Stimulated activated naive CD8-positive, alpha-beta T cell treated with anti-CD3 and anti-CD28 coated beads, Interleukin-15, amount 100 ng/mL, for 72 hours (primary cell): Measurements from ENCODE around the gene RPL10A.
A peak's percentile ranks its signal among the peaks of the same experiment; 100 is the strongest.
"Not testable (repeated sequence)": the region's sequence is repeated elsewhere in the genome, so short reads cannot be mapped to it uniquely, and the experiment has no call there.

Experiments
- ATAC-seq: fragments of 150-1000 bp; cut with Tn5 transposase; 2 replicates; pipeline ENCODE4 v1.10.0; 2021; ENCODE audit warnings: mild to moderate bottlenecking, moderate library complexity
- DNase-seq, 2 donors: peaks; one replicate each; pipeline ENCODE4 v3.0.0; 2021 to 2022
- H3K27ac Mint-ChIP-seq, 2 donors: one replicate each; pipeline ENCODE4 v1.8.0; 2022; ENCODE audit warnings: mild to moderate bottlenecking in 2 of 2, mixed read lengths in 2 of 2, moderate library complexity in 2 of 2
- H3K27me3 Mint-ChIP-seq: one replicate; pipeline ENCODE4 v1.8.0; 2022; ENCODE audit warnings: mixed read lengths
- H3K4me1 Mint-ChIP-seq: one replicate; pipeline ENCODE4 v1.8.0; 2022; ENCODE audit warnings: mild to moderate bottlenecking, mixed read lengths
- H3K4me3 Mint-ChIP-seq, 2 donors: one replicate each; pipeline ENCODE4 v1.8.0; 2022; ENCODE audit warnings: mild to moderate bottlenecking in 2 of 2, mixed read lengths in 2 of 2, moderate library complexity in 1 of 2
- H3K9me3 Mint-ChIP-seq, 2 donors: one replicate each; pipeline ENCODE4 v1.8.0; 2022; ENCODE audit warnings: mixed read lengths in 2 of 2

The RPL10A gene

DNA sequence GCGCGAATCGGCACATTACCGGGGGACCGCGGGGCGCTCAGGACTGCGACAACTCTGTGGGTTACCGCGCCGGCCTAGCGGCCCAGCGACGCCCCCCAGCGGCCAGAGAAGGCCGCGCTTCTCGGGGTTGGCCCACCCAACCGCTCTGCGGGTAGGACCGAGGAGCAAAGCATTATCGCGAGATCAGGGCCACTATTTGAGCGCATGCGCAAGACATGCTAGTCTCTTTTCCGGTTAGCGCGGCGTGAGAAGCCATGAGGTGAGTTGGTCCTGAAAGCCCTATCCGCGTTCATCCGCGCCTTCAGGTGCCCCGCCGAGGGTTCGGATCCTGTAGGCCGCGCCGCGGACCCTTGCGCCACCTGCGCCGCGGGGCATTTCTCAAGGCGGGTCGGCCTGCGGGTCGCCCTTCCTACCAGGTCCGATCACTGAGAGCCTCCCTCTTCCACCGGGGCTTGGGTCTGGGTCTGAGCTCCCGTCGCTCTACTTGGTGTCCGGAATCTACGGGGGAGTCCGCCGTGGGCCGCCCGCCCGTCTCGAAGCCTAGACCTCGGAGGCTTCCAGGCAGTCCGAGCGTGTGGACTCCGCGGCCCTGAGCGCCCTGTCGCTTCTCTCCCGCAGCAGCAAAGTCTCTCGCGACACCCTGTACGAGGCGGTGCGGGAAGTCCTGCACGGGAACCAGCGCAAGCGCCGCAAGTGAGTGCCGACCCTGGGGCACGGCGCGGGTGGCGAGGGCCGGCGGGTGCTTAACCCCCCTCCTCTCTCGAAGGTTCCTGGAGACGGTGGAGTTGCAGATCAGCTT lies at the start of gene RPL10A:
TSS of gene RPL10A (plus strand) at position 221 of the 799 bp plus-strand sequence. CDS start at position 255, 34 bp downstream.
- Mint-ChIP-seq H3K4me1 (peaks cover 58% of the 10 kb centered on the region), H3K27me3 (no peaks in the 10 kb centered on the region), H3K27ac (peak within 1 kb of the TSS; percentile 99 to 100), H3K4me3 (peak within 1 kb of the TSS; percentile 91 to 98), H3K9me3 (no peaks in the 10 kb centered on the region)
- peak; percentile 95 to 96 for DNase-seq
- peak; percentile 94 for ATAC-seq

DNA sequence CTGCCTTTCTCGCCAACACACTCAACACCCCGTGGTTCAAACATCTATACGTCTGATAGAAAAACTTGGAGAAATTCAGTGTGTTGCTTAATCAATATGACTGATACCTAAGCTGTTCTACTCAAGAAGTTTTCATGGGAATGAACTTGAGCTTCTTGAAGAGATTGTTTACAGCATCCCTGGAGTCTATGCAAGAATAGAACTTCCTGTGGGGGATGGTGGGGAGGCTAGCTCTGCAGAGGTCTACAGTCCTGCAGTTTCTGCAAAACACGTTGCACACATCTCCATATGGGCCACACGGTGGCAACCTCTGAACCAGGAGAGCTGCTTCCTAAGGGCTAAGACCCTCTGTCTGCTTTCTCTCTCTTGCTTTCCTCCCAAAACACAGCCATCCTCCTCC lies 48.8 kb upstream of the RPL10A start:
- no peak for DNase-seq
- Mint-ChIP-seq H3K4me3 (no peak overlapping the region), H3K27ac (no peak overlapping the region), H3K9me3 (no peaks in the 10 kb centered on the region), H3K4me1 (peaks cover 50% of the 10 kb centered on the region), H3K27me3 (no peaks in the 10 kb centered on the region)
- peak; percentile 41 for ATAC-seq

DNA sequence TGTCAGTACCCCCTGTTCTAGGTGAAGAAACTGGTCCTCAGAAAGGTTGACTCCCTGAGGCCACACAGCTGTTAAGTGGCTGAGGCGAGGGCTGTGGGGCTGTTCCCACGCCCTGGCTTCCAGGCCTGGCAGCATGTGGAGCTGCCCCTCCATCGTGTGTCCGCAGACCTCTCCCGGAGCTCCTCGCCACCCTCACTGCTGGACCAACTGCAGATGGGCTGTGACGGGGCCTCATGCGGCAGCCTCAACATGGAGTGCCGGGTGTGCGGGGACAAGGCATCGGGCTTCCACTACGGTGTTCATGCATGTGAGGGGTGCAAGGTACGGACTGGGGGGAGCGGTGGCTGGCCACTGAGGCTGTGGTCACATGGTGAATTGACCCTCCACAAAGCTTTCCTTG lies 48.2 kb upstream of the RPL10A start:
- H3K4me3 Mint-ChIP-seq = no peak overlapping the region
- ATAC-seq (no peak), DNase-seq (no peak)
- H3K27me3 Mint-ChIP-seq = no peaks in the 10 kb centered on the region
- no peaks in the 10 kb centered on the region for H3K9me3 Mint-ChIP-seq
- peaks cover 45% of the 10 kb centered on the region for H3K4me1 Mint-ChIP-seq
- H3K27ac Mint-ChIP-seq = no peak overlapping the region

DNA sequence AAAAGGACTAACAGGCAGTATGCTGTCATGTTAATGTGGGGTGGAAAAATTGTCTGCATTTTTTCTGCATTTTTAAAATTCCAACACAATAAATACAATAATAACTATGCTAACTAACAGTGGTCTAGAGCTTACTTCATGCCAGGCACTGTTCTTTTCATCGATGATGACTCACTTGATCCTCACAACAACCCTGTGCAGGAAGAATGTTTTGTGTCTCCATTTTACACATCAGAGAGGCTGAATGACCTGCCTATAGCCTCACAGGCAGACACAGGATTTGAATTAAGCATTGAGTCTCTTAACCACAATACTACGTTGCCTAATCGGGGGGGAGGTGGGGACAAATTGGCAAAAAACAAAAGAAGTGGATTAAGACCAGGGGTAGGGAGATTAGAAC lies 42.9 kb upstream of the RPL10A start:
- ATAC-seq (no peak), DNase-seq (no peak)
- Mint-ChIP-seq H3K9me3 (peaks cover 8 to 20% of the 10 kb centered on the region in 2 donors), H3K4me1 (no peaks in the 10 kb centered on the region), H3K27me3 (no peaks in the 10 kb centered on the region), H3K4me3 (no peak overlapping the region), H3K27ac (no peak overlapping the region)

DNA sequence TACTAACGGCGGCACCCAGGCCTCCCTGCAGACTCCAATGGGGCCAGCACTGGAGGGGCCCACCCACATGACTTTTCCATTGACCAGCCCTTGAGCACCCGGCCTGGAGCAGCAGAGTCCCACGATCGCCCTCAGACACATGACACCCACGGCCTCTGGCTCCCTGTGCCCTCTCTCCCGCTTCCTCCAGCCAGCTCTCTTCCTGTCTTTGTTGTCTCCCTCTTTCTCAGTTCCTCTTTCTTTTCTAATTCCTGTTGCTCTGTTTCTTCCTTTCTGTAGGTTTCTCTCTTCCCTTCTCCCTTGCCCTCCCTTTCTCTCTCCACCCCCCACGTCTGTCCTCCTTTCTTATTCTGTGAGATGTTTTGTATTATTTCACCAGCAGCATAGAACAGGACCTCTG lies 42.1 kb upstream of the RPL10A start:
- H3K4me3 Mint-ChIP-seq = no peak overlapping the region
- peak overlapping the region in 1 of 2 donors; percentile 64 for H3K27ac Mint-ChIP-seq
- peaks cover 8 to 20% of the 10 kb centered on the region in 2 donors for H3K9me3 Mint-ChIP-seq
- no peaks in the 10 kb centered on the region for H3K27me3 Mint-ChIP-seq
- DNase-seq (no peak), ATAC-seq (no peak)
- H3K4me1 Mint-ChIP-seq = no peaks in the 10 kb centered on the region

DNA sequence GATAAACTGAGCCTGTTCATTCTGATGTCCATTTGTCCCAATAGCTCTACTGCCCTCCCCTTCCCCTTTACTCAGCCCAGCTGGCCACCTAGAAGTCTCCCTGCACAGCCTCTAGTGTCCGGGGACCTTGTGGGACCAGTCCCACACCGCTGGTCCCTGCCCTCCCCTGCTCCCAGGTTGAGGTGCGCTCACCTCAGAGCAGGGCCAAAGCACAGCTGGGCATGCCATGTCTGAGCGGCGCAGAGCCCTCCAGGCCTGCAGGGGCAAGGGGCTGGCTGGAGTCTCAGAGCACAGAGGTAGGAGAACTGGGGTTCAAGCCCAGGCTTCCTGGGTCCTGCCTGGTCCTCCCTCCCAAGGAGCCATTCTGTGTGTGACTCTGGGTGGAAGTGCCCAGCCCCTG lies 40.8 kb upstream of the RPL10A start:
- Mint-ChIP-seq H3K4me3 (no peak overlapping the region), H3K27me3 (no peaks in the 10 kb centered on the region)
- no peak for ATAC-seq

DNA sequence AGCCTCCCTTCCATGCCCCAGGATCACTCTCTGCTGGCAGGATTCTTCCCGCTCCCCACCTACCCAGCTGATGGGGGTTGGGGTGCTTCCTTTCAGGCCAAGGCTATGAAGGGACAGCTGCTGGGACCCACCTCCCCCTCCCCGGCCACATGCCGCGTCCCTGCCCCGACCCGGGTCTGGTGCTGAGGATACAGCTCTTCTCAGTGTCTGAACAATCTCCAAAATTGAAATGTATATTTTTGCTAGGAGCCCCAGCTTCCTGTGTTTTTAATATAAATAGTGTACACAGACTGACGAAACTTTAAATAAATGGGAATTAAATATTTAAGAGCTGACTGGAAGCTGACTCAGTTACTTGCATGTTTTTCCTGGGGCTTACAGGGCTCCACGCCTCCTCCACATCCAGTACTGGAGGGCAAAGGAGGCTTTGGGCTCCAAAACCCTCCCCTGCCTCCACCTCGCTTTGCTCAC lies 40.3 kb upstream of the RPL10A start:
- peaks cover 8 to 20% of the 10 kb centered on the region in 2 donors for H3K9me3 Mint-ChIP-seq

More for the DNA sequence above, 40.8 kb upstream of the RPL10A start:
- DNase-seq = no peak
- Mint-ChIP-seq H3K9me3 (peaks cover 8 to 20% of the 10 kb centered on the region in 2 donors), H3K27ac (no peak overlapping the region), H3K4me1 (no peaks in the 10 kb centered on the region)

DNA sequence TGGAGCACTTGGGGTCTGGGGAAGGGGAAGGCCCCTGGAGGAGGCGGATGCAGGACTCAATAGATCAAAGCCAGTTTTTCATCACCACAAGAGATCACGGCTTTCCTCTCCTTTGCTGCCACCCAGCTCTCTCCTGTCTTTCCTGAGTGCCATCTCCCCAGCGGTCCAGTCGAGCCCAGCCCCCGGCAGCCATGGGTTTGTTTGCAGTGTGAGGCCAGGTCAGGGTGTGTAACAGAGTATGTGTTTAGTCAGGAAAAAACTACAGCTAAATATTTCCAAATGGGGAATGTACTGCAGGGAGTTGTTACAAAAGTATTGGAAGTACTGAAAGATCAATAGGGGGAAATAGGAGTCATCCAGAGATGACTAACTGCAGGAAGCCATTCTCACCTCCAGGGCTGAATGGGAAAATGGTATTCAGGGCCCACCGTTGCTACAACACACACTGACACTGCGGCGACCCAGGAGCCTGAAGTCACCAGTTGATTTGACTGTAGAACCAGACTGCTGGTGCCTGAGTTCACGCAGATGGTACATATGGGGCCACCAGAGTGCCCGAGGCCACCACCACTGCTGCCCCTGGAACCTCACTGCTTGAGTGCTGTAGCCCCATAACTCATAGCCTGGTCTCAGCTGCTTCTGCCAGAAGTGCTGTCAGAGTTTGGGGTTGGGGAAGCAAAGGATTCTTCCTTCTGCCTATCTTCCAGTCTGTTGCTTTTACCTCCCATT lies 39.6 kb upstream of the RPL10A start:
- Mint-ChIP-seq H3K4me1 (no peaks in the 10 kb centered on the region), H3K27me3 (no peaks in the 10 kb centered on the region), H3K4me3 (no peak overlapping the region), H3K9me3 (peaks cover 8 to 20% of the 10 kb centered on the region in 2 donors), H3K27ac (no peak overlapping the region)
- ATAC-seq = no peak
- DNase-seq = no peak

More for the DNA sequence above, 40.3 kb upstream of the RPL10A start:
- DNase-seq (no peak), ATAC-seq (no peak)
- Mint-ChIP-seq H3K27ac (no peak overlapping the region), H3K4me1 (no peaks in the 10 kb centered on the region), H3K27me3 (no peaks in the 10 kb centered on the region), H3K4me3 (no peak overlapping the region)

DNA sequence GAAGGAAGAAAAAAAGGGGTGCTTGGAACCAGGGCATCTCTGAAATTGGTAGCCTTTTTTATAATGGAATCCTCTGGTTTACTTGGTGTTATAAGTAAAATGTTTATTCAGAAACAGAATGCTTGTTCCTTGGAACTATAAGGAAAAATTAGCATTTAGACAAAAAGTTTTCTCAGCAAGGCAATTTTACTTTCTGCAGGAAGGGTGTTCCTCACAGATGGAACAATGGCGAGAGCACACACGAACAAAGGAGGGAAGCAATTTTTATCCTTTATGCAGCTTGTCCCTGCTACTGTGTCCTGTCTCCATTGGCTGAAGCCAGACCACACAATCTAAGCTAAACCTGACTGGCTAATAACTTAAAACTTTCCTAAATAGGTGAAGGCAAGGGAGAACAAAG lies 38.7 kb upstream of the RPL10A start:
- no peaks in the 10 kb centered on the region for H3K4me1 Mint-ChIP-seq
- H3K27me3 Mint-ChIP-seq = no peaks in the 10 kb centered on the region
- no peak overlapping the region for H3K4me3 Mint-ChIP-seq
- no peak for ATAC-seq
- no peak for DNase-seq
- H3K27ac Mint-ChIP-seq = no peak overlapping the region
- peaks cover 8 to 20% of the 10 kb centered on the region in 2 donors for H3K9me3 Mint-ChIP-seq

DNA sequence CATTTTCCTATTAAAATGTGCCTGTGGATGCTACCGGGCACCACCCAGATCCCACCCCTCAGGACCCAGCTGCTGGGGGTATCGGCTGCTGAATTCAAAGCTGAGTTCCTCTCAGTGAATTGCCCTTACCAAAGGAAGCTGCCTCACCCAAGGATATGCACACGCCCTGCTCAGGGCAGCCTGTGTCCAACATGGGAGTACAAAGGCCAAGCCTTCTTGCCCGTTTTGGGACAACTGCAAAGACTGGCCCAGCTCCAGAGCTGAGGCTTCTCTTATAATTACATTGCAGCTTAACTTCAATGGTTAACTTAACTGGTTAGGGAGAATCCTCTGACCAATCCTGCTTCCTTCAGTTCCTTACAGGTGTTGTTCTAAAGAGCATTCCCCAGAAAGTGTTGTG lies 35.9 kb upstream of the RPL10A start:
- Mint-ChIP-seq H3K9me3 (peaks cover 8 to 20% of the 10 kb centered on the region in 2 donors), H3K4me3 (no peak overlapping the region), H3K27me3 (no peaks in the 10 kb centered on the region), H3K27ac (no peak overlapping the region), H3K4me1 (no peaks in the 10 kb centered on the region)
- no peak for ATAC-seq
- DNase-seq = no peak

DNA sequence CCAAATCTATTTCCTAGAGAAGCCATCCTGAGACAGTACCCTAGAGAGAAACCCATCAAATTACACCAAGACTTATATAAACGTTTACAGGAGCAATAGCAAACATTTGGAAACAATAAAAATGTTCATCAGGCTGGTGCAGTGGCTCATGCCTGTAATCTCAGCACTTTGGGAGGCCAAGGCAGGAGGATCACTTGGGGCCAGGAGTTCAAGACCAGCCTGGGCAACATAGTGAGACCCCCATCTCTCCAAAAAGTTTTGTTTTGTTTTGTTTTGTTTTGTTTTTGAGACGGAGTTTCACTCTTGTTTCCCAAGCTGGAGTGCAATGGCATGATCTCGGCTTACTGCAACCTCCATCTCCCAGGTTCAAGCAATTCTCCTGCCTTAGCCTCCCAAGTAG lies 35.5 kb upstream of the RPL10A start:
- not testable (repeated sequence) for DNase-seq, H3K4me1 Mint-ChIP-seq, H3K4me3 Mint-ChIP-seq, ATAC-seq, H3K27me3 Mint-ChIP-seq
- Mint-ChIP-seq H3K27ac (peak overlapping the region in 1 of 2 donors; percentile 19), H3K9me3 (peaks cover 8 to 20% of the 10 kb centered on the region in 2 donors)

DNA sequence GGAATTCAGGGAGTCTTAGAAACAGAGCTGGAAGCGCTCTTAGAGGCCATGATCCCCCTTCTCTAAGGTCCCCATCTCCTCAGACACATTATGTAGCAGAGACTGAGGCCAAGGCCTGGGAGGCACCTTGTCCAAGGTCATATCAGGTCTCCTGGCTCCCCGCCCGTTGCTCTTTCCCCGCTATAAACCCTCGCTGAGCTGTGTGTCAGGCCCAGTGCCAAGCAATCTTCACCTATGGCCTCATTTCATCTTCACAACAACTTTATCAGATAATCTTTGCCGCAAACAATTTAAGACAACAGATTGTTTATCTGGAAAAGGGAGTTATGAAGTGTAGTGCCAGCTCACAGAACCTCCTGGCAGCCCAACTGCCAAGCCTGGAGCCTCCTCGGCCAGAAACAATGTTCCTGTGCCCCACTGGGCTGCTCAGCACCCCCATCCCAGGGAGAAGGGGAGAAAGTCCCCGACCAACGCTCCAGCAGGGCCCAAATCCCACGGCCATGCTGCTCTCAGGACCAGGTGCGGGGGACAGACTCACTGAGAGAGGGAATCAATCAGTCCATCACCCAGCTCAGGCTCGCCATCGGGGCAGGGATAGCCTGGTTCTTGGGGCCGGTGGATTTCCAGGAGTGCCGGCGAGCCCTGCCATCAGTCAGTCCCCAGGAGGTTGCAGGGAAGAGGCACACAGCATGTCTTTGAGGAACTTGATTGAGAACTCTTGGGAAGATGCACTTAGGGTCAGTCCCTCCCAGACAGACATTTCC lies 32.9 kb upstream of the RPL10A start:
- DNase-seq (no peak), ATAC-seq (no peak)
- Mint-ChIP-seq H3K4me1 (no peaks in the 10 kb centered on the region), H3K27ac (no peak overlapping the region), H3K4me3 (no peak overlapping the region), H3K9me3 (no peaks in the 10 kb centered on the region), H3K27me3 (no peaks in the 10 kb centered on the region)

DNA sequence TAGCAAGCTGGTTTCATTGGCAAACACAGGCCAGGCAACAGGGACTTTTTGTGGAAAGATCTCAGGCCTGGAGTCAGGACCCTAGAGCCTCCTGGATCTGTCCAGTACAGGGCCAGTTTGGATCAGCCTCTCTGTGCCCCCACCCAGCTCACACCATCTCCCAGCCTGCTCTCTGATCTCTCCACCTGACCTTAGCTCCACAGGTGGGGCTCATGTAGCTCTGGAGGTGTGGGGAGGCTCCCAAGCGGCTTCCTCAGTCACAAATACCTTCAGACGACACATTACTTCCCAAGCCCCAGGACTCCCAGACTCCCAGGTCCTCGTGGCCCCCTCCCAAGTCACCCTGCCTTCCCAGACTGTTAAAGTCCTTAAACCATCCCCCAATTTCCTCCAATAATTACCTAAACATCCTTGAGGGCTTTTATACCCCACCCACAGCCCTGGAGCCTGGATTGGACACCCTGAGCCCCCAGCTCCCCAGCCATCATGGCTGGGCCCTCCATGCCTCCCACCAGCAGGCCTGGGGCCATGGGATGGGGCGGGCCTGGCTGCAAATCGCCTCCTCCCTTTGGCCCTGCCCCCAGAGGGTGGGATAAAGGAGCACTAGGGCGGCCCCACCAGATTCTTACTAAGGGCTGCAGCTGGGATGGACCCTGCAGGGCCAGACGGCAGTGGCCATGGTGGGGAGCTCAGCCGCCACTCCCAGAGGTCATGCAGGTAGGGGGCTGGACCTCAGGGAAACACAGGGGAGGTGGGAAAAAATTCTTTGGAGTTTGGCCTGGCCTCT lies 31.9 kb upstream of the RPL10A start:
- Mint-ChIP-seq H3K9me3 (no peaks in the 10 kb centered on the region), H3K4me3 (no peak overlapping the region), H3K27ac (peak overlapping the region in 1 of 2 donors; percentile 13), H3K4me1 (no peaks in the 10 kb centered on the region), H3K27me3 (no peaks in the 10 kb centered on the region)
- no peak for DNase-seq
- no peak for ATAC-seq

DNA sequence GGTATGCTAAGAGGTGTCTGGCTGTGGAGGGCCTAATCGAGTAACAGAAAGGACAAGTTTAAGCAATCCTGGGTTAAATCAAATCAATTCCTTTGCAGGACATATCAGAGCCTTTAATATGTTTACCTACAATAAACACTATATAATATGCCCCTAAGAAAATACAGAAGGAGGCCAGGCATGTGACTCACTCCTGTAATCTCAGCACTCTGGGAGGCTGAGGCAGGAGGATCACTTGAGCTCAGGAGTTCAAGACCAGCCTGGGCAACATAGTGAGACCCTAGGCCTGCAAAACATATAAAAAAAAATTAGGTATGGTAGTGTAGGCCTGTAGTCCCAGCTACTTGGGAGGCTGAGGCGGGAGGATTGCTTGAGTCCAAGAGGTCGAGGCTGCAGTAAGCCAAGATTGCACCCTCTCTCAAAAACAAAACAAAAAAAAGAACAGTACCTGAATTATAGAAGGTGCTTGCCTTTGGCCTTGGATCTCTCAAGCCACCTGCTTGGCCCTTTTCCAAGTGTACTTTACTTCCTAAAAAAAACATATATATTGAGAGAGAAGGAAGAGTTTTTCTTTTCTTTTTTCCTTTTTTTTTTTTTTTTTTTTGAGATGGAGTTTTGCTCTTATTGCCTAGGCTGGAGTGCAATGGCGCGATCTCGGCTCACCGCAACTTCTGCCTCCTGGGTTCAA lies 29.7 kb upstream of the RPL10A start:
- peak overlapping the region in 1 of 2 donors; percentile 27 for H3K27ac Mint-ChIP-seq
- H3K9me3 Mint-ChIP-seq, DNase-seq, H3K4me3 Mint-ChIP-seq, H3K4me1 Mint-ChIP-seq, H3K27me3 Mint-ChIP-seq, ATAC-seq: not testable (repeated sequence)
